IMR-90 (cell line): ENCODE data around the gene PAIP1. TPM values are rescaled to one million over a fixed set of nuclear protein-coding genes. Genes with fewer than 3 reads are reported as not detected.
A peak's percentile ranks its signal among the peaks of the same experiment; 100 is the strongest.
"Not testable (repeated sequence)": the region's sequence is repeated elsewhere in the genome, so short reads cannot be mapped to it uniquely, and the experiment has no call there.

Experiments
- ATAC-seq: fragments of 200-7000 bp; cut with Tn5 transposase; 2 replicates; pipeline ENCODE4 v1.9.1; 2020; ENCODE audit warnings: low read depth, mild to moderate bottlenecking, moderate library complexity
- BruUV-seq: library from RNA; stranded (reverse); fragments of 400-500 nt; replicated peaks from 2 replicates; lab custom pipeline; 2021; lab: Mats Ljungman, UMichigan
- CTCF ChIA-PET: fragments of 300-600 bp; formaldehyde crosslinking; extraction: SDS; loops from one replicate; lab custom pipeline; 2021; ENCODE audit warnings: antibody characterized with exemption; lab: Yijun Ruan, JAX
- POLR2A ChIA-PET: fragments of 300-600 bp; sonication (Branson Sonifier 250); formaldehyde crosslinking; loops from one replicate; lab custom pipeline; 2022; ENCODE audit warnings: antibody characterized with exemption; ENCODE audit not compliant: unreplicated experiment; lab: Charles Lee
- DNase-seq: peaks from one replicate; pipeline ENCODE4 v3.0.0; 2013
- H2AFZ ChIP-seq: replicated peaks from 2 replicates; pipeline ENCODE3; 2013; ENCODE audit warnings: low read length, mild to moderate bottlenecking; ENCODE audit not compliant: poor library complexity
- H2AK5ac ChIP-seq: 2 replicates; pipeline ENCODE4 v1.6.1; 2013; ENCODE audit warnings: low read depth, low read length, inconsistent platforms
- H2AK9ac ChIP-seq: replicated peaks from 2 replicates; pipeline ENCODE3; 2013; ENCODE audit warnings: mild to moderate bottlenecking, low read depth, low read length, moderate library complexity; ENCODE audit not compliant: poor library complexity
- H2BK120ac ChIP-seq: 2 replicates; pipeline ENCODE4 v1.6.1; 2013; ENCODE audit warnings: low read depth, low read length, inconsistent platforms
- H2BK15ac ChIP-seq: 3 replicates; pipeline ENCODE4 v1.6.1; 2013; ENCODE audit warnings: low read depth, low read length, inconsistent platforms
- H2BK20ac ChIP-seq: 2 replicates; pipeline ENCODE4 v1.6.1; 2013; ENCODE audit warnings: low read depth, mild to moderate bottlenecking, inconsistent platforms, low read length, moderate library complexity
- H2BK5ac ChIP-seq: 2 replicates; pipeline ENCODE4 v1.6.1; 2013; ENCODE audit warnings: mild to moderate bottlenecking, low read depth, low read length, inconsistent platforms; ENCODE audit not compliant: poor library complexity, severe bottlenecking
- H3K14ac ChIP-seq: replicated peaks from 2 replicates; pipeline ENCODE4 v1.6.1; 2013; ENCODE audit warnings: low read depth, low read length, inconsistent platforms
- H3K18ac ChIP-seq: 2 replicates; pipeline ENCODE4 v1.6.1; 2013; ENCODE audit warnings: low read depth, low read length, control low read depth
- H3K23ac ChIP-seq: 2 replicates; pipeline ENCODE4 v1.6.1; 2013; ENCODE audit warnings: low read depth, low read length, inconsistent platforms
- H3K27ac ChIP-seq: 2 replicates; pipeline ENCODE4 v1.5.1; 2013; ENCODE audit warnings: mild to moderate bottlenecking, control low read depth, low read length; ENCODE audit not compliant: insufficient read depth
- H3K27me3 ChIP-seq: 2 replicates; pipeline ENCODE4 v1.6.1; 2013; ENCODE audit warnings: low read length; ENCODE audit not compliant: control insufficient read depth, insufficient read depth
- H3K36me3 ChIP-seq: 2 replicates; pipeline ENCODE4 v1.6.1; 2013; ENCODE audit warnings: low read length, mixed read lengths; ENCODE audit not compliant: control insufficient read depth, insufficient read depth
- H3K4ac ChIP-seq: 2 replicates; pipeline ENCODE4 v1.6.1; 2013; ENCODE audit warnings: low read depth, low read length, inconsistent platforms
- H3K4me1 ChIP-seq: 2 replicates; pipeline ENCODE4 v1.6.1; 2013; ENCODE audit warnings: low read length, mixed read lengths; ENCODE audit not compliant: control insufficient read depth, insufficient read depth
- H3K4me2 ChIP-seq: 2 replicates; pipeline ENCODE4 v1.6.1; 2013; ENCODE audit warnings: low read depth, mild to moderate bottlenecking, control low read depth, low read length, moderate library complexity
- H3K4me3 ChIP-seq: 2 replicates; pipeline ENCODE4 v1.5.1; 2013; ENCODE audit warnings: low read depth, mild to moderate bottlenecking, control low read depth, low read length, moderate library complexity; ENCODE audit not compliant: insufficient read depth
- H3K56ac ChIP-seq: 2 replicates; pipeline ENCODE4 v1.6.1; 2013; ENCODE audit warnings: low read length, inconsistent platforms; ENCODE audit not compliant: insufficient read depth; ENCODE audit errors: extremely low read depth
- H3K79me1 ChIP-seq, 2 experiments: 2 replicates each; pipeline ENCODE4 v1.6.1; 2013; ENCODE audit warnings: low read length in 2 of 2, inconsistent platforms in 1 of 2, low read depth in 1 of 2
- H3K9ac ChIP-seq: 2 replicates; pipeline ENCODE4 v1.6.1; 2013; ENCODE audit warnings: low read depth, low read length, control low read depth
- H3K9me1 ChIP-seq: 2 replicates; pipeline ENCODE4 v1.6.1; 2013; ENCODE audit warnings: low read length, inconsistent platforms; ENCODE audit not compliant: insufficient read depth
- H3K9me3 ChIP-seq: 2 replicates; pipeline ENCODE4 v1.6.1; 2013; ENCODE audit warnings: low read length; ENCODE audit not compliant: control insufficient read depth, insufficient read depth
- H4K20me1 ChIP-seq: 2 replicates; pipeline ENCODE4 v1.6.1; 2013; ENCODE audit warnings: low read length, inconsistent platforms; ENCODE audit not compliant: insufficient read depth
- H4K5ac ChIP-seq: 2 replicates; pipeline ENCODE4 v1.6.1; 2013; ENCODE audit warnings: mild to moderate bottlenecking, low read depth, low read length, control low read depth
- H4K8ac ChIP-seq, 2 experiments: 2 replicates each; pipeline ENCODE4 v1.6.1; 2013; ENCODE audit warnings: low read depth in 2 of 2, low read length in 2 of 2, control low read depth in 1 of 2, inconsistent platforms in 1 of 2
- H4K91ac ChIP-seq: 2 replicates; pipeline ENCODE4 v1.6.1; 2013; ENCODE audit warnings: low read depth, low read length, inconsistent platforms; ENCODE audit not compliant: insufficient read depth
- CHD1 ChIP-seq: IDR thresholded peaks from 2 replicates; pipeline ENCODE4 v1.6.1; 2012; ENCODE audit warnings: low read depth, low read length, improper control_type of control experiment
- WGBS, 2 experiments: methylation state at CpG; one replicate each; pipeline versions ENCODE4 v1.1.5 to v1.1.7; 2013; ENCODE audit warnings: missing lambda C conversion rate in 2 of 2; ENCODE audit not compliant: insufficient read length in 1 of 2; ENCODE audit errors: extremely low coverage in 2 of 2; 5-methylcytosine and 5-hydroxymethylcytosine counted together
- dilution Hi-C: fragments of 300-500 bp; cut with HindIII; formaldehyde crosslinking; loops from one replicate; pipeline ENCODE4 v1.14.3; 2018; ENCODE audit warnings: low sequenced_read_pairs; ENCODE audit not compliant: unreplicated experiment
- in situ Hi-C: fragments of 300-500 bp; cut with MboI; formaldehyde crosslinking; loops from 3 replicates; pipeline ENCODE4 v1.14.3; 2019; ENCODE audit warnings: low sequenced_read_pairs, inconsistent platforms, mixed read lengths
- intact Hi-C: fragments of 100-400 bp; cut with micrococcal nuclease; formaldehyde crosslinking; loops from 2 replicates; pipeline ENCODE4 v1.10.0; 2022
- polyA plus RNA-seq, 3 experiments: library from polyadenylated mRNA; depleted of rRNA; stranded (reverse); fragments of >200 nt; gene quantifications; 2 replicates each; pipeline ENCODE4 v1.2.3, GENCODE V29; 2012; ENCODE audit warnings: low replicate concordance in 1 of 3
- total RNA-seq: library from RNA; depleted of rRNA; stranded (reverse); fragments of >200 nt; gene quantifications from 2 replicates; pipeline ENCODE4 v1.2.3, GENCODE V29; 2012

Gene PAIP1
- total and polyA plus RNA-seq, 2 of the 4 experiments (the other 2 are of a cell fraction): 59.1 to 123 TPM

DNA sequence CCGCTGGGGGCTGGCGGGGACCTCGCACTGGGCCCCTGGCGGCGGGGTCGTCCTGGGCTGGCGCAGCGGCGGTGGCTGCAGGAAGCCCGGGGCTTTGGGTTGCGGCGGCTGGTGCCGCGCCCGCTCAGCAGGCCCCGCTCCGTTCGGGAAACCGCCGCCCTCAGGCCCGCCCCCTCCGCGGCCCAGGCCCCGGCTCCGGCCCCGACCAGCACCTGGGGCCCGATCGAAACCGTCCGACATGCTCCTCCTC, 345 bp downstream of the PAIP1 start:
- H2AK9ac ChIP-seq: peak overlapping the region; percentile 96
- H2BK20ac ChIP-seq, H2AK5ac ChIP-seq, in situ Hi-C loops, CTCF ChIA-PET, H4K5ac ChIP-seq, H3K18ac ChIP-seq, H3K9me1 ChIP-seq, H4K91ac ChIP-seq, dilution Hi-C loops, H3K4ac ChIP-seq, H4K20me1 ChIP-seq, H3K36me3 ChIP-seq, DNase-seq, H3K27me3 ChIP-seq, H2BK120ac ChIP-seq, H3K4me2 ChIP-seq, H3K4me1 ChIP-seq, BruUV-seq, H2BK15ac ChIP-seq, POLR2A ChIA-PET, H3K23ac ChIP-seq, H3K9me3 ChIP-seq: not testable (repeated sequence)
- H4K8ac ChIP-seq: peak overlapping the region; percentile 75 to 91; a peak in 3 of 4 replicates
- peaks cover 11 to 25% of the 10 kb centered on the region in 2 experiments; a peak in 2 of 4 replicates for H3K79me1 ChIP-seq
- intact Hi-C loops: loop anchor here (1.0 to 10.0 kb wide), 2 partner anchors 46 to 1218 kb away; no protein-coding TSS in a partner anchor
- peak overlapping the region; percentile 73; the same call in 1 of the 2 replicates for H3K56ac ChIP-seq
- peak overlapping the region; percentile 93; the same call in 1 of the 2 replicates for H3K14ac ChIP-seq
- H3K4me3 ChIP-seq: peak overlapping the region; percentile 65
- 0 out of 2 replicates have a peak, but pooled peaks have one; percentile 19 for TF ChIP-seq CHD1
- peak overlapping the region; percentile 55 for H2BK5ac ChIP-seq
- H3K9ac ChIP-seq: peak overlapping the region; percentile 96
- 7% methylated on average over 3 of the region's 30 CpGs; no CpG with 5 or more reads in 1 of the 2 experiments for WGBS, 2 experiments
- peak overlapping the region; percentile 96 for H2AFZ ChIP-seq
- ATAC-seq: 0 out of 2 replicates have a peak, but pooled peaks have one; percentile 36
- H3K27ac ChIP-seq: peak overlapping the region; percentile 74
